ENCODE results near the gene EXD2.
"Not testable (repeated sequence)": the region's sequence is repeated elsewhere in the genome, so short reads cannot be mapped to it uniquely, and the experiment has no call there.

EXD2 gene

GRCh38 chr14:69284170-69284569, 92.9 kb downstream of the EXD2 start:
- no peak for DNase-seq (ENCODE audit: low read depth)
- H3K4me3 ChIP-seq (replicated peaks; ENCODE audit: low read depth, low read length), result no peak overlapping the region
- no peak for TF ChIP-seq CTCF (IDR thresholded peaks at IDR 0.05; ENCODE audit: low read length, missing control alignments)

- DNase-seq (ENCODE audit: low read depth), result no peak
- no peak for TF ChIP-seq CTCF (IDR thresholded peaks at IDR 0.05; ENCODE audit: low read length, missing control alignments)
- no peak overlapping the region for H3K4me3 ChIP-seq (replicated peaks; ENCODE audit: low read depth, low read length)
These were observed 94.5 kb downstream of the EXD2 start for GRCh38 chr14:69285661-69286255.

GRCh38 chr14:69287098-69288010, 96.1 kb downstream of the EXD2 start:
- no peak for DNase-seq (ENCODE audit: low read depth)
- no peak overlapping the region for H3K4me3 ChIP-seq (replicated peaks; ENCODE audit: low read depth, low read length)
- TF ChIP-seq CTCF (IDR thresholded peaks at IDR 0.05; ENCODE audit: low read length, missing control alignments), result no peak

- peak; percentile 21 for DNase-seq (ENCODE audit: low read depth)
- H3K4me3 ChIP-seq (replicated peaks; ENCODE audit: low read depth, low read length), result no peak overlapping the region
- peak; percentile 43 for TF ChIP-seq CTCF (IDR thresholded peaks at IDR 0.05; ENCODE audit: low read length, missing control alignments)
These were observed 96.9 kb downstream of the EXD2 start for GRCh38 chr14:69288011-69288771.

GRCh38 chr14:69288956-69289705, 97.8 kb downstream of the EXD2 start:
- no peak for DNase-seq (ENCODE audit: low read depth)
- TF ChIP-seq CTCF (IDR thresholded peaks at IDR 0.05; ENCODE audit: low read length, missing control alignments), result no peak
- no peak overlapping the region for H3K4me3 ChIP-seq (replicated peaks; ENCODE audit: low read depth, low read length)

- TF ChIP-seq CTCF (IDR thresholded peaks at IDR 0.05; ENCODE audit: low read length, missing control alignments), result no peak
- no peak overlapping the region for H3K4me3 ChIP-seq (replicated peaks; ENCODE audit: low read depth, low read length)
- DNase-seq (ENCODE audit: low read depth), result no peak
These were observed 98.7 kb downstream of the EXD2 start for GRCh38 chr14:69289811-69290520.

GRCh38 chr14:69290881-69291280, 99.6 kb downstream of the EXD2 start:
- not testable (repeated sequence) for DNase-seq (ENCODE audit: low read depth); H3K4me3 ChIP-seq (replicated peaks; ENCODE audit: low read depth, low read length)

Data from fibroblast of pulmonary artery (primary cell).